HG03442 (cell line): Measurements from ENCODE around the gene TLE4.
A peak's percentile ranks its signal among the peaks of the same experiment; 100 is the strongest.

Source experiments
- ATAC-seq: cut with Tn5 transposase; IDR thresholded peaks from one replicate; pipeline ENCODE4 v1.9.1; 2021; ENCODE audit warnings: mild to moderate bottlenecking, moderate library complexity; ENCODE audit not compliant: unreplicated experiment

TLE4 gene

DNA sequence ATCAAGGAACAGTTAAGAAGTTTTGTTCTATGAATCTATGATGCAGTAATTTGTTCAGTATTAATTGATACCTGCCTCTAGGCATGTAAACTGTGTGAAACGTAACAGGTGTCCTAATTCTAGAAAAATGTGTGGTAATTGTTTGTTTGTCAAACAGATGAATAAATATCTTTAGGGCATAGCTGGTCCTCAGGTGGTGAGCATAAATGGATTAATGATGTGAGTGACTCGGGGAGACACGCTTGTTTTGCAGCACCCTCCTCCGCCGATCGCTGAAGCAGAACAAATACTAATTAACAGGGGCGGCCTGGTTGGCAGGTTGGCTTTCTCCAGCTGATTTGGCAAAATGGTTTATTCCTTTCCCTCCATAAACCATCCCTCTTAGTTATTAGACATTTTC lies 88.8 kb downstream of the TLE4 start:
- no peak for ATAC-seq

- no peak for ATAC-seq
These were observed 89.5 kb downstream of the TLE4 start for GRCh38 chr9:79661279-79661678.

GRCh38 chr9:79661886-79662536 lies 90.2 kb downstream of the TLE4 start:
- no peak for ATAC-seq

- no peak for ATAC-seq
These were observed 90.8 kb downstream of the TLE4 start for GRCh38 chr9:79662537-79662956.

- ATAC-seq = no peak
These were observed 91.5 kb downstream of the TLE4 start for GRCh38 chr9:79663300-79663699.

- no peak for ATAC-seq
These were observed 92.1 kb downstream of the TLE4 start for GRCh38 chr9:79663878-79664277.

DNA sequence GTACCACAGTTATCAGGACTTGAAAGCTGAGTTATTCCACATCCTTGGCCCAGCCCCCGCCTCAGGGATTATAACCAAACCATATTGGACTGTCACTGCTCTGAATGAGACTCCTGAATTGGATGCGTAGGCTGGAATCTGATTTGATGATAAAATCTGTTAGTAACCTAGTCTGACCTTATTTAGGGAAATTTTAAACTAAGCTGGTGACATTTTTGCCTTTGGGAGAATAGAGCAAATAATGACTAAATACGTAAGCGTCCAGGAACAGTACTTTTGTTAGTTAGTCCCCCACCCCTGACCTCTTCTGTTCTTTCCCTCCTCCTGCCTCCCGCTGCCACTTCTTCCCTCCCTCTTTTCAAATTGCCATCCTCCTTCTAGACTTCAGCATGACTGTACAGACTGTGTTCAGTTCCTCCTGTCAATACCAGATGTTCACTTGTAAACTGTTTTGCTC lies 92.6 kb downstream of the TLE4 start:
- no peak for ATAC-seq

GRCh38 chr9:79665369-79665768 lies 93.6 kb downstream of the TLE4 start:
- ATAC-seq = no peak

GRCh38 chr9:79665931-79666330 lies 94.2 kb downstream of the TLE4 start:
- no peak for ATAC-seq

GRCh38 chr9:79667120-79667519 lies 95.4 kb downstream of the TLE4 start:
- no peak for ATAC-seq

GRCh38 chr9:79667817-79668436 lies 96.2 kb downstream of the TLE4 start:
- ATAC-seq = no peak

DNA sequence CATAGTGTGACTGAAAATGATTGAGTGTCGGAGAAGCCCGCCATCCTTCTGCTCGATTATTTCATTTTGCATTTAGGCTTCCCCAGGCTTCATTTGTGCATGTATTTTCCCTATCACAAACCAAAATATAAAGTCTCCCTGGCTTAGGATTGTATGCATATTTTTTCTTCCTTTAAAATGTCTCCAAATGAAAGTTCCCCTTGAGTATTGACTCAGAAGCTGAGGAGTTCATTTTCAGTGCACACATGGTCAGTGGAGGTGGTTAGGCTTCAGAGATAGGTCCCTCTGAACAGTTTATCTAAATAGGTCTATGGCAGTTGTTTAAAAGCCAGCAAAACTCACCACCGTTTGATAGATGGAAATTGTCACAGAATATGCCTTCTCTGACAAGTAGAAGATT lies 97.2 kb downstream of the TLE4 start:
- no peak for ATAC-seq

DNA sequence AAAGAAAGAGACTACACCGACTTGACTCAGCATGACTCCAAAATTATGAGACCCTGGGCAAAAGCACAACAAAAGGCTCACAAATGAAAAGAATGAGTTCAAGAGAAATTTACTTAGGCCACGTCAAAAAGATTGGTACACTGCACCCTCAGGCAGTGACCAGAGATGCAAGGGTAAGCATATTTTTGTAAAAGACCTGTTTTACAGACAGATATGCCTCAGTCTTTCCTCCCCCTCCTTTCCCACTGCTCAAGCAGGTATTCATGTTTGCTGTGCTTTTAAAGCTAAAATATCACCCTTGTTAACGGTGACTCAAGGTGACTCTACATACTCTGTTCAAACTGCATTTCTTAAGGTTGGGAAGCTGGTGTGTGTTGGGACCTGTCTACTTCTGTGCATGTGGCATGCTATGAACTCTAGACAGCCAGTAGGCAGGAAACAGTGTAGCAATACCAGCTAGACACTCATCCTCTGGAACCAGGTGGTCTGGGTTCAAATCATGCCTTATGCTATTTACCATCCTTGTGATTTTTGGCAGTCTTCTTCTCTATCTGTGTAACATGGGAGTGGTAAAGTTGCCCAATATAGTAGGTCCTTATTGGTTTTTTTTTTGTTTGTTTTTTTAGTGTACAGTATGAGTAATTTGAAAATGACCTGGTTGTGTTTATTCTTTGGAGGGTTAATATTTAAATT lies 98.7 kb downstream of the TLE4 start:
- ATAC-seq = no peak

DNA sequence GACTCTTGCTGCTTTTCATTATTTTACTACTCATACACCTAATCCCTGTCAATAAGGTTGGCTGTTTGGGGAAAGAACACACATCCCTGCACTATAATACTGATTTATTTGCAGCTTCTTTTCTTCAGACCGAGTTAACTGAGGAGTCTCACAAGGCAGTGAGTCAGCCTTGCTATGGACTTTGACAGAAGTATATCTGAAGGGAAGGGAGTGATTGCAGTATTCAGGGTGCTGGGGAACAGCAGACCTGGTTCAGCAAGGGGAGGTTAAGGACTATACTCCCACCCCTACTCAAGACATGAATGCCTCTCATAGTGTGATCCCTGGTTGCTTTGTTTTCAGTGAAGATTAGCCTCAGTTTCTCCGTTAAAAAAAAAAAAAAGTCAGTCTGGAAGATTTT lies 99.8 kb downstream of the TLE4 start:
- ATAC-seq = no peak

- no peak for ATAC-seq
These were observed 100.5 kb downstream of the TLE4 start for GRCh38 chr9:79672236-79672635.

DNA sequence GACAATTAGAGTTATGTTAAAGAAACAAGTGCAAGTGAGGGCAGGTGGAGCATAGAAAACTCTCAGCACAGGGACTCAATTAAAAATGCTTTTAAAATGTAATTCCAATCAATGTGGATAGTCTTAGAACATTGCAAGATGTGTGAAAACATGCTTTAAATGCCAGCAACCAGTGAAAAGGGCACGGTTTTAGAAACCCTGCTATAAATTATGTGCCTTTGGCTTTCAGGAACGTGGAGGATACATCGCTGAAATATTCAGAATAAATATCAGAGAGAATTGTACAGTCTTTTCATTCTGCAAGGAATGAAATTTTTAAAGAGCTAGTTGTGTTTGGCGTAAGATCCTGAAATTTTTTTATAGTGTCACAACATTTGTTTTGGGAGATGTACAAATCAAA lies 101.1 kb downstream of the TLE4 start:
- ATAC-seq = no peak

DNA sequence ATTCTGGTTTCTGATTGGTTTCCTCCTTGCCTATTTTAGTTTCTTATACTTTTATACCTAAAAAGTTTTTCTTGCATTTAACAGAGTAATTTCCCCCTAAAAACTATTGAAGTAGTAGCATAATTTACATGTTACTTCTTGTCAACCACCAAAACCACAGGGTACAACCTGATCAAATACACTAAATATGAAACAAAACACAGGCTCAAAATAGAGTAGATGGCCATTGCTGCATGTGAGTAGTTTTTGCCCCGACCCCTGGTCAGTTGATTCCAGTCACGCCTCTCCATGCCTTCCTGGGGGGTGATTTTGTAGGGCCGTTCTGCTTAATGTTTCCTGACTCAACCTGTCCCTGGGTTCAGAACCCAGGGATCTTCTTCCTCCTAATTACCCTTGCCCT lies 101.8 kb downstream of the TLE4 start:
- peak; percentile 88 for ATAC-seq

DNA sequence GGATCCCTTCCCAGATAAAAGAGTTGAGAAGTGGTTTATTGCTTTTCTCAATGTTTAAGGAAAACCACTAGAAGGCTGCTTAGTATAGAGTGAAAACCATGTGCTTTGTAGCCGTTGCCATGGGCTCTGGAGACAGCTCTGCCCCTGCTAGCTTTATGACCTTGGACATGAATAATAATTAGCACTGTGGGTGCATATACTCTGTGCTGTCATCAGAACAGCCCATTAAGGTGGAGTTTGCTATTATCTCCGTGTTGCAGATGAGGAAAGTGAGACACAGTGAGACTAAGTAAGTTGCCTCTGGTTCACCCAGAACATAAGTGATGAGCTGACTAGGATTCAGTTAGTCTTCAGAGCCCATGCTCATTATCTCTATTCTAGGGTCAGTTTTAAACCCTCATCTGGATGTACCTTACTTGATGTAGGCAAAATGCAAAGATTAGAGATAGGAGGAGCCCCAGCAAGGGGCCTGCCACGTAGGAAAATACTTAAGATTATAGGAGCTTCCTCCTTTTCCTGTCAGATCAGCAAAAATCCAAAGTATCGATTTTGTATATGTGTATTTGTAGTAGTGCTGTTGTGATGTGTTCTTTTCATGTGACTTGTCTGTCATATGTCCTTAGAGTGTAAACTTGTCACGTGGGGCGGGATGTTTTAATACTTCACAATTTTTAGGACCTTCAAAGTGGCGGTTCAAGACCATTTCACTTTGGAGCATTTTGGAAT lies 102.5 kb downstream of the TLE4 start:
- ATAC-seq = peak; percentile 40

GRCh38 chr9:79681576-79681975 lies 109.8 kb downstream of the TLE4 start:
- ATAC-seq = no peak

- no peak for ATAC-seq
These were observed 110.4 kb downstream of the TLE4 start for GRCh38 chr9:79682076-79682736.

GRCh38 chr9:79684059-79684458 lies 112.3 kb downstream of the TLE4 start:
- ATAC-seq = no peak
